Measurements from ENCODE around the gene FAM120AOS.

DNA sequence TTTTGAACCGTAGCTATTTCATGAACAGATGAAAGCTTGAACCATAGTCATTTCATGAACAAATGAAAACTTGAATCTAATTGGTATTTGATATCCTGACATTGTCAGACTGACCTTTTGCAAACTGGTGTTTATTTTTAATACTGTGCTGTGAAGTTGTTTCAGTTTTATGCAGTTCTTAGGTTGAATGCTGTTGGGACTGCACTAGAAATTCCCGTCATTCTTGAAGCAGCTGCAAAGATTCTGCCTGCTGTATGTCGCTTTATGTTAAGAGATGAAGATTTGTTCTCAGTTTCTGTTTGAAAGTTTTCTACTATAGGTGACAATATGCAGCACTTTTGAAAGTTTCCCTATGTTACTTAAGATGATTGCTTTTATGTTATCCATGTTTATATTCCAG lies 22.5 kb upstream of the FAM120AOS start:
- TF ChIP-seq, protein P1, sequence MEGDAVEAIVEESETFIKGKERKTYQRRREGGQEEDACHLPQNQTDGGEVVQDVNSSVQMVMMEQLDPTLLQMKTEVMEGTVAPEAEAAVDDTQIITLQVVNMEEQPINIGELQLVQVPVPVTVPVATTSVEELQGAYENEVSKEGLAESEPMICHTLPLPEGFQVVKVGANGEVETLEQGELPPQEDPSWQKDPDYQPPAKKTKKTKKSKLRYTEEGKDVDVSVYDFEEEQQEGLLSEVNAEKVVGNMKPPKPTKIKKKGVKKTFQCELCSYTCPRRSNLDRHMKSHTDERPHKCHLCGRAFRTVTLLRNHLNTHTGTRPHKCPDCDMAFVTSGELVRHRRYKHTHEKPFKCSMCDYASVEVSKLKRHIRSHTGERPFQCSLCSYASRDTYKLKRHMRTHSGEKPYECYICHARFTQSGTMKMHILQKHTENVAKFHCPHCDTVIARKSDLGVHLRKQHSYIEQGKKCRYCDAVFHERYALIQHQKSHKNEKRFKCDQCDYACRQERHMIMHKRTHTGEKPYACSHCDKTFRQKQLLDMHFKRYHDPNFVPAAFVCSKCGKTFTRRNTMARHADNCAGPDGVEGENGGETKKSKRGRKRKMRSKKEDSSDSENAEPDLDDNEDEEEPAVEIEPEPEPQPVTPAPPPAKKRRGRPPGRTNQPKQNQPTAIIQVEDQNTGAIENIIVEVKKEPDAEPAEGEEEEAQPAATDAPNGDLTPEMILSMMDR (conservative IDR thresholded peaks at IDR 0.05): no peak
- no peak for TF ChIP-seq EZH2 (IDR thresholded peaks at IDR 0.05; ENCODE audit: low read depth)
